GM10847 (cell line): ENCODE results near the gene VEGFA.

Source experiments
- POLR2A ChIP-seq: IDR thresholded peaks from 2 replicates; pipeline ENCODE4 v1.6.1; 2011; ENCODE audit not compliant: insufficient read length; ENCODE audit errors: extremely low read depth

The VEGFA gene

DNA sequence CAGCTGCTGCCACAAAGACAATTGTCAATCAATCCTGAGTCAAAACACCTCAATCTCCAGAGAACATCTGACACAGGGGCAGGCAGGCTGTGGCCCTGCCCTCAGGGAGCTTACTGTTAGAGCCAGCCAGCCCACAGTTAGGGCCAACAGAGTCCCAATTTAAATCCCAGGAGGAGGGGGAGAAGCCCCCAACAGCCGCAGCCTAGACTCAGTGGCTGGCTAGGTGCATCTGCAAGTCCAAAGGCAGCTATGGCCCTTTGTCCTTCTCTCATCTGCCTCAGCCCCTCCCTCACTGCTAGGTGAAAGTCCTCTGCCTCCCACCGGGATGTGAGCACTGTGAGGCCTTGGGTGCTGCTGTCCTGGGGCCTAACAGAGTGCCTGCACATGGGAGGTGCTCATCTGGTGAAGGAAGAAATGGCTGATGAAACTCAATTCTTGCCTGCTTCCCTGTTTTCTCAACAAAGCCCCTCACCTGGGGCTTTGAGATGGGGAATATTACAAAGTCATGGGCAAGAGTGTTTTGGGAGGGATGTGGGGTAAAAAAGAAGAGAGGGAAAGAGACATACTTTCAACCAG, 33.7 kb upstream of the VEGFA start:
- no peak for TF ChIP-seq POLR2A

GRCh38 chr6:43736844-43737243, 33.2 kb upstream of the VEGFA start:
- TF ChIP-seq POLR2A = no peak

DNA sequence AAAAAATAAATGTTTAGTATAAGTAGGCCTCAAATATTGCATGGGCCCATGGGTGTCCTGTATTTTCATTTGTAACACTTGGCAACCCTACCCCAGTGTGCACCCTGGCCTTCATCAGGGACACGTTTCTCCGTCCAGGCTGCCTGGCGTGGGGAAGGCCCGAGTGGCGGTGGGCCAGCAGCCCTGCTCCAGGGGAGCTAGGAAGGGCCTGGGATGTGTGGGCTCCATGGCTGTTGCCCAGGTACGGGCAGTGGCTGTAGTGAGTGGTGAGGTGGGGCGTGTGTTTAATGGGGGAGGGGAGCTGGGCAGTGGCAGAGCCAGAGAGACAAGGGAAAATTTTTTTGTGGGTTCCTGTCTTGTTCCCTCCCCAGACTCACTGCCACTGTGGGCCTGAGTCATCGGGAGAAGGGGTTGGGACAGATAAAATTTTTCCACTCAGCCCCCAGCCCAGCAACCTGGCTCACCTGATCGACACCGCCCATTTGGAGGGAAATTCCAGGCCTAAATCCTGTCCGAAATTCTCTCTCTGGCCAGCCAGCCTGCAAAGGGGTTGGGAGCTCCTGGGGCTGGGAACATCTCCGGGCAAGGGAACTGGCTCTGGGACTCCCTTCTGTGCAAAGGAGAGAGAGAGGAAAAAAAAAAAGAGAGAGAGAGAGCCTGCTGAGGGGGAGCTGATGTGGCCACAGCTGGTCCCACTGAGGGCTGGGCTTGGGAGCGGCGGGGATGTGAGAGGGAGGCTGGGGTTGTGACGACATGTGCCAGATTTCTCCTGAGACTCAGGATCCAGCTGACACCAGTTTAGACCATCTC, 32.5 kb upstream of the VEGFA start:
- TF ChIP-seq POLR2A = no peak

- no peak for TF ChIP-seq POLR2A
These were observed 31.7 kb upstream of the VEGFA start for GRCh38 chr6:43738267-43738676.

GRCh38 chr6:43738877-43739641, 31.0 kb upstream of the VEGFA start:
- TF ChIP-seq POLR2A = no peak

DNA sequence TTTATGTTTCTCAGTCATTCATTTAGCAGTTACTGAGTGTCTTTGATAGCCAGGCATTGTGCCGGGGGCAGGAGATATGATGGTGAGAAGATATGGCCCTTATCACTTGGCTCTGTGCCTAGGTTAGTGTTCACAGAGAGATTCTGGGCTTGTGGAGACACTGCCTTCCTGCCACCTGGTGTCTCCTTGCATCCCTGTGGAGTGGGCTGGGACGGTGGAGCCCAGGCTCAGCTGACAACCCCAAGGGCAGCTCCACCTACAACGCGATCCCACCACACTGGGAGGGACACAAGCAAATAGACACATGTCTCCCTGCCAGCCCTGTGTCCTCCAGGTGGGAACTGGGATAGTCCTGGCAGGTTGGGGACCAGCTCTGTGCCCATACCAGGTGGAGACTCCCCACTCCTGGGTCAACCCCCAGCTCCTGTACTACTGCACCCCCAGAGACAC, 30.3 kb upstream of the VEGFA start:
- TF ChIP-seq POLR2A = no peak

GRCh38 chr6:43740321-43740960, 29.6 kb upstream of the VEGFA start:
- TF ChIP-seq POLR2A = no peak

GRCh38 chr6:43740961-43741764, 28.8 kb upstream of the VEGFA start:
- TF ChIP-seq POLR2A = no peak

DNA sequence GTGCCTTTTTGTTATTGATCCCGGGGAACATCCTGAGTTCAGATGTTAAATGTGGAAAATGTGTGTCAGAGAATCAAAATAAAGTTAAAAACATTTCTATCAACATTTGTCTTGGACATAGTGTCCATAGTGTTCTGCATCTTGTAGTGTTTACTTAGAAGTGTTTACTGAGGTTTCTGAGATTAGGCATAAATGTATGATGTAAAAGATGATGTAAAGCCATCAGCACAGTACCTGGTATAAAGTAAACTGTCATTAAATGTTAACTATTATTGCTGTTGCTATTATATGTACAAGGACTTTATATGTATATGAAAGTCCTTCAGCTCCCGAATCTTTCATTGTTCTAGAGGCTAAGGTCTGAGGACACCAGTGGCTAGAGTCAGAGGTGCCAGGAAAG, 28.2 kb upstream of the VEGFA start:
- TF ChIP-seq POLR2A = no peak

DNA sequence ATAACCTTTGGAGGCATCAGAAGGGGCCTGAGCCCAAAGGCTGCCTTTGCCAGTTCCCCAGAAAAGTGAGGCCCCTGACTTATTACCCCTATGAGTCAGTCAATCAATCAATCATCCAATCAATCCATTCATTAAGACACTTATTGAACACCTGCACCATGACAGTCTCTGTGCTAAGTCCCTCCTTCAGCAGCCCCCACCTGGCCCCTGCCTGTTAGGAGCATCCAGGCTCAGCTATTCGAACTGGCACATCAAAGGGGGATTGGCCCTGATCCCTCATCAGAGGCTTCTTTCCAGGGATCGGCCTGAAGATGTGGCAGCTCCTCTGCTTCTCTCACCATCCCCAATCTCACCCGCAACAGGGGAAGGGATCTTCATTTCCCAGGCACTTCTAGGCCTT, 27.7 kb upstream of the VEGFA start:
- no peak for TF ChIP-seq POLR2A

GRCh38 chr6:43742931-43743632, 26.9 kb upstream of the VEGFA start:
- TF ChIP-seq POLR2A = no peak

DNA sequence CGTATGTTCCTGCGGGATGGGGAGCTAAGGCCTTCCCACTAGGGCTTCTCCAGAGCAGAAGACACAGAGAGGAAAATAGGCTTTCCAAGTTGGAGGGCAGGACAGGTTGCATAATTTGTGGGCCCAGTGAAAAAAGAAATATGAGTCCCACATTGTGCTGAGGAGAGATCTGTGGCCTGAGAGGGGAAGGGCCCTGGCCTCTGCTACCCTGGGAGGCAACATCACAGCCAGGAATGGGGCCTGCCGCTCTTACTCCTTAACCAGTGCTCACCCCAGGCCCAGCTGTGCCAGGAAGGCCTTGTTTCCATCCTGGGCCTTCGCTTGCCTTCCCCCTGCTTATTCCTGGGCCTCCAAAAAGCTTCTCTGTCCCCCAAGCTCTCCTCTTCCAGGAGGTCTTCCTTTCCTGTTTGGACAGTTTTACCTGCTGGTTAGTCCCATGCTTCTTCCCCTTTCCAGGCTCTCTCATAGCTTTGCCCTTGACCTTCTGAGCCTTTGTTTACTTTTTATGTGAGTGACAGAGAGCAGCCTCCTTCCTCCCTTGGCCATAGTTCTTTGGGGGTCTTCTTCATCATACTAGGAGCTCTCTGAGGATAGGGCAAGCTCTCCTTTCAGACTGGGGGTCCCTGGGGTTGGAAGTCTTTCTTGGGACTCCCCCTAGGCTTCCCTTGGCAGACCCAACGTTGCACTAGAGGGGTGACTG, 26.2 kb upstream of the VEGFA start:
- TF ChIP-seq POLR2A = no peak

DNA sequence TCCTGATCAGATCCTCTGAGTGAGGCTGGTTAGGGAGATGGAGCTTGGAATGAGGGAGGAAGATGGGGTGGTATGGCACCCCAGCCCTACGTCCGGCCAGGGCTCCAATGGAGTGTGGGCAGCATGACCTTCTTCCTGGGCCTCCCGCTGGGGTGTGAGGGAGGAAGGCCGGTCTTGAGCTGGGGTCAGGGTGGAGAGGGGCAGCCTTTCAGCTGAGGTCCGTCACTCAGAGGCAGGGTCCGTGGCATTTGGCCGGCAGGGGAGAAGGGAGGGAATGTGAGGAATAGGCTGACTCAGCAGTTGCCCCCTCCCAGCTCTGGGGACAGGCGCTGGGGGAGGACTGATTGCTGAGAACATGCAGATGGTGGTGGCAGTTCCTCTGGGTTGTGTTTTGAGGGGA, 25.5 kb upstream of the VEGFA start:
- TF ChIP-seq POLR2A = no peak
